GM19193 (cell line): ENCODE measurements around the gene ITM2C.

Source experiments
- POLR2A ChIP-seq: IDR thresholded peaks from 4 replicates; pipeline ENCODE4 v1.6.1; 2011; ENCODE audit not compliant: insufficient read depth, insufficient read length; ENCODE audit errors: extremely low read depth

ITM2C gene

DNA sequence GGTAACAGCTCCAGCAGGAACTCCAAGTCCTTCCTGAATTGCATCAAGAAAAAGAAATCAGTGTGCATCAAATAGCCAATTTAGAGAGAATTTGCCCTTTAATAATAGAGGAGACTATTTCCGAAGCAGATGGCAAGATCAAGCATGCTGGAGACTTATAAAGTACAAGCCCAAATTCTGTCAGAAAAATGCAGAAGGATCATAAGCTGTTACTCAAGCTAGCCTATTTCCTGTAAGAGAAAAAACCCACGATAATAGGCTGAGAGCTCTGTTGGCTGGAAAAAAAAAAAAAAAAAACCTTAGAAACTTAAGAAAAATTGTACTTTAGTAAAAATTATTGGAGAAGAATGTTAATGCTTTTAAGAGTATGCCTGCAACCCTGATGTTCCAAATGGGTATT is 24.4 kb upstream of the ITM2C start:
- no peak for TF ChIP-seq POLR2A

DNA sequence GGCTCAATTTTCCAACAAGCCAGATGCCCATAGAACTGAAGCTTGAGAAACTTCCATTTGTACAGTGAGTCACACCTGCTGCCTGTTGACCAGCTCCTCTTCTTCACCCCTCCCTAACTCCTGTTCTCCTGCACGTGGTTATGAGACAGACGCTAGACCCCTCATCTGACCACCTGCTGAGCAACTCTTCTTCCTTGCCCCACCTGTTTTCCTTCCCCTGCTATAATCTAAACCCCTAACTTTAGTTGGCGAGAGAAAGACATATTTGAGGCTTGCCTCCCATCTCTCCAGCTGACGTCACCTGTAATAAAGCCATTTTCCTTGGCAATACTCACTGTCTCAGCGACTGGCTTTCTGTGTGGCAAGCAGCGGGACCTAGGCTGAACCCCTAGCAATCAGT is 22.3 kb upstream of the ITM2C start:
- TF ChIP-seq POLR2A: no peak

DNA sequence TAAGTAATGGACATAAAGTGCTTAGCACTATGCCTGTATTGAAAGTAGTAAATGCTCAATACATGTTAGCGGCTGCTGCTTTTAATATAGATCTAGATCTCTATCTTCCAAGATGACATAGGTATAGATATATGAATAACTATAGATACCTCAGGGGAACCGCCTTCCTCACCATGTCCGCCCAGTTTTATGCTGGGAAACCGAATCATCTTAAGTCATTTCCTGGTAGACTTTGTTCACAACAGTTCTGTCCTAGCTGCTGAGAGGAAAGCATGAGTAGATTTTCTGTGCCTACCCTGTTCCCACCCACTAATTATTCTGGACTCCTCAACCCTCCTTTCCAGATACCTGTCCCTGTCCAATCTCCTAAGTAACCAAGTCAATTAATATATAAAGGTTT is 21.6 kb upstream of the ITM2C start:
- TF ChIP-seq POLR2A: no peak

DNA sequence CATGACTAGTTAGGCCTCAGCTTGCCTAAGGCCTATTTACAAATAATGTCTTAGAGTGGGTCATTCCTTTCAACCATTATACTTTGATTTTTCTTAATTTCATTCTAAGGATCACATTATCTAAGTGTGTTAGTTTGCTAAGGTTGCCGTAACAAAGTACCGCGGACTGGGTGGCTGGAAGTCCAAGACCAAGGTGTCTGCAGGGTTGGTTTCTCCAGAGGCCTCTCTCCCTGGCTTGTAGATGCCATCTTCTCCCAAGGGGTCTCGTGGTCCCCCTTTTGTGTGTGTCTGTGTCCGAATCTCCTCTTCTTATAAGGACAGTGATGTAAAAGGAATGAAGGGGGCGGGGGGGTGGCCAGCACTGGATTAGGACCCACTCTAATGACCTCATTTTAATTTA is 18.4 kb upstream of the ITM2C start:
- TF ChIP-seq POLR2A: no peak

DNA sequence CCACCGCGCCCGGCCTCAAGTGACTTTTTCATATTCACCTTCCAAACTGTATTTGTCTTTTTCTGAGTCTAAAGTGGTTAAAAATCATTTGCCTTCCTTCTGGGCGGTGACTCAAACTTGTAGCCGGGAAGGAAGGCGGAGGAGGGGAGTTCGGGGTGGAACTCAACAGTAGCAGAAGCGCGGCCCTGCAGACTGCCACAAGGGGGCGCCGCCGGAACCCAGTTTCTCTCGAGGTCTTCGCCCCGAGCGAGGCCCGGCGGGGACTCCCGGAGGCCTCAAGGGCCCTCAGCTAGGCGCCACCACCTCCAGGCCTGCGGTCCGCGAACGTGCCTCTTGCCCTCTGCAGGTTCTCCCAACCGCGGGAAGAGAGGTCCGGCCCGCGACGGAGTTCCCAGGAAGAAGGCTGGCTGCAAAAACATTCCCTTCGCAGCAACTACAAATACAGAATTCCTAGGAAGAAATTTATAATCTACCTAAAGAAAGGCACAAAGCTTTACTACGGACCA is 16.8 kb upstream of the ITM2C start:
- TF ChIP-seq POLR2A: no peak

DNA sequence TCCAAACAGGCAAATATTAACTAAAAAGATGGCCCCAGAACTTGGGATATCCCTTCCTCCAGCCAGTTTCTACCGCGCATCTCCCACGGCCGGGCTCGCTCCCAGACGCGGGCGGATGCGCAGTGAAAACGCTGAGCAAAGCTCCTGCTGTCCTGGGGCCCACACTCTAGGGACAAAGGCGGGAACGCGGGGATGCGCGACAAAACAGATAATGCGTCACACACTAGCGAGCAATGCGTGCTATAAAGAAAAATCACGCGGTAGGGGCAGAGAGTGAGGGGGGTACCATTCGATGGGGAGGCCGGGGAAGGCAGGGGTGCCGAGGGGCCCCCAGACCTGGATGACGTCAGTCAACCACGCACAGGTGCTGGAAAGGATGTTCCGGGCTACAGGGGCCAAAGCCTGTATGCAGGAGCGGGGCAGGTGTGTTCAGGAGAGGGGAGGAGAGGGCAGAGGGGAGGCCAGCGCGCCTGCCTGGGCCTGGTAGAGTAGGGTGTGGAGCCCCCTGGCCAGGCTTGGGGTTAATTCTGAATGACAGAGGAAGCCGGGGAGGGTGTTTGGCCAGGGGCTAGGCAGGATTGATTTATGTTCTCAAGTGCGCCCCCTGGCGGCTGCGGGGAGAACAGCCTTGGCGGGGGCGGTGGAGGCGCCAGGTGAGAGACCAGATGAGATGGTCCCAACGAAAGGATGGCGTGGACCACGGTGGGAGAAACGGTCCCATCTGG is 14.9 kb upstream of the ITM2C start:
- TF ChIP-seq POLR2A: no peak

- TF ChIP-seq POLR2A: no peak
Observed at GRCh38 chr2:230850358-230850658, 14.4 kb upstream of the ITM2C start.

- no peak for TF ChIP-seq POLR2A
Observed at GRCh38 chr2:230852113-230852512, 12.6 kb upstream of the ITM2C start.

DNA sequence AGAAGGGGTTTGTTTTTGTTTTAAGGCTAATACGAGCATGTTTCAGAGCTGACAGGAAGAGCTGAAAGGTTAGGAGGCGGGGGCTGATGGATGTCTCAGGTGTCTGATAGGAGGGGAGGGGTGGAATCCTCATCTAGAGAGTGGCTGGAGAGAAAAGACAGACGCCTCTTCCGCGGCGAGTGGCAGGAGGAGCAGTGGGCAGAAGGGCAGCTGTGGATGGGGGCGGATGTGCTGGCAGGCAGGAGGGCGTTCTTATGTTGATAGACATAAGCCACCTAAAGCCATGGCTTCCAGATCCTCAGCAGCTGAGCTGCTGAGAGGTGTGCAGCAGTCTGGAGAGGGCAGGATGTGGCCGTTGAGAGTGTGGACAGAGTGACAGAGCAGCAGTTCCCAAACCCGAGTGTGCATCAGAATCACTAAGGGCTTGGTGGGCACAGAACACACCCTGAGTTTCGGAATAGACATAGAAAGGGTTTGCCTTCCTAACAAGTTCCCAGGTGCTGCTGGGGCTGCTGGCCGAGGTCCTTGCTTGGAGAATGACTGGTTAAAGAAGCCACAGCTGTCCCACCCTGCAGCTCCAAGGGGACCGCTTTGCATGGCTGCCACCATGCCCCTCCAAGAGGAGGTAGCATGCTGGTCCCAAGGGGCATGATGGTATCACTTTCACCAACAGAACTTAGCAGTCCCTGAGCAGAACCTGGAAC is 3.0 kb upstream of the ITM2C start:
- TF ChIP-seq POLR2A: no peak

- TF ChIP-seq POLR2A: no peak
Observed at GRCh38 chr2:230862292-230862691, 2.5 kb upstream of the ITM2C start.

- TF ChIP-seq POLR2A: no peak
Observed at GRCh38 chr2:230863031-230863430, 1.7 kb upstream of the ITM2C start.

DNA sequence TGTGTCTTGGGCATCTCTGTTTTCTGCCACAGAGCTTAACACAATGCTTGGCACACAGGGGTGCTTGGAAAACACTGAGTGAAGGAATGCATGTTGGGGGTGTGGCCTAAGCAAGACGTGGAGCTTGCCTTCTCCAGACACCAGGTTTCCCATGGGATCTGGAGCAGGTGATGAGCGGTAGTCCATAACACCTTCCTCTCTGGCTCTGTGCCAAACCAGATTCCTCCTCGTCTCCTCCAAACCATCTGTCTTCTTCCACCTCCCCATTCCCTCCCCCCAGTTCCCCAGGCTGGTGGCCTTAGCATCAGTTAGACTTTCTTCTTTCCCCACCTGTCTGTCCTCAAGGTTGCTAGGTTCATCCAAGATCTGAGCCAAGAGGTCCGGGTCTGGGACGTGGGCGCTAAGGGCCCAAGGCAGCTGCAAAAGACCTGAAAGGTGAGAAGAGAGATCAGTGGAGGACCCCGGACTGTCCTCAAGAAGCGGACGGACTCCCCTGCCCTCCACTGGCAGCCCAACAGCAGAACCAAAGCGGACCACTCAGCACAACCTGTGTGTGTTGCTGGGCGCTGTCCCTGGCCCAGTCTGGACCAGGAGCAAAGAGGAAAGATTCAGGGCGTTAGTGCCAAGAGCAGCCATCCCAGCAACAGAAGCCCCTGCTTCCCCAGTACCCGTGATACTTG is 1.2 kb upstream of the ITM2C start:
- TF ChIP-seq POLR2A: no peak

- TF ChIP-seq POLR2A: no peak
Observed at GRCh38 chr2:230864122-230864604, 579 bp upstream of the ITM2C start.

DNA sequence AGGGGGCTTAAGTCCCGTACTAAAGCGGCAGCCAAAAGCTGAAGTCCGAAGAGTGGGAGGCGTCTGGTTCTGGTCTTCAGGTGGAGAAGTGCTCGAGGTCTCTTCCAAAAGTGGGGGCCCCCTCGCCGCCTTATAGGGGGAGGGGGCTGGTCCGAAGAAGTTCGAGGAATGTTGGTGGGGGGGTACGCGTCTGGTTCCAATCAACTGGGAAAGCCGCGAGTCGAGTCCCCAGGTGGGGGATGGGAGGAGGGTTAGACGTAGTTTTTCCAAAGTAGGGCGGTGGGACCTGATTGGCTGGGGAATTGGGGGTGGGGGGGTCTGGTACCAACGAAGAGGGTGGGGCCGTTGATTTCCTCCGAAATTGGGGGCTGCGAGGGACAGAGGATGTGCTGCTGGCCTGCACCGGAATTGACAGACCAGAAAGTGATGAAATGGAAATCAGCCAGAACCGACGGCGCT is 594 bp downstream of the ITM2C start:
- no peak for TF ChIP-seq POLR2A

DNA sequence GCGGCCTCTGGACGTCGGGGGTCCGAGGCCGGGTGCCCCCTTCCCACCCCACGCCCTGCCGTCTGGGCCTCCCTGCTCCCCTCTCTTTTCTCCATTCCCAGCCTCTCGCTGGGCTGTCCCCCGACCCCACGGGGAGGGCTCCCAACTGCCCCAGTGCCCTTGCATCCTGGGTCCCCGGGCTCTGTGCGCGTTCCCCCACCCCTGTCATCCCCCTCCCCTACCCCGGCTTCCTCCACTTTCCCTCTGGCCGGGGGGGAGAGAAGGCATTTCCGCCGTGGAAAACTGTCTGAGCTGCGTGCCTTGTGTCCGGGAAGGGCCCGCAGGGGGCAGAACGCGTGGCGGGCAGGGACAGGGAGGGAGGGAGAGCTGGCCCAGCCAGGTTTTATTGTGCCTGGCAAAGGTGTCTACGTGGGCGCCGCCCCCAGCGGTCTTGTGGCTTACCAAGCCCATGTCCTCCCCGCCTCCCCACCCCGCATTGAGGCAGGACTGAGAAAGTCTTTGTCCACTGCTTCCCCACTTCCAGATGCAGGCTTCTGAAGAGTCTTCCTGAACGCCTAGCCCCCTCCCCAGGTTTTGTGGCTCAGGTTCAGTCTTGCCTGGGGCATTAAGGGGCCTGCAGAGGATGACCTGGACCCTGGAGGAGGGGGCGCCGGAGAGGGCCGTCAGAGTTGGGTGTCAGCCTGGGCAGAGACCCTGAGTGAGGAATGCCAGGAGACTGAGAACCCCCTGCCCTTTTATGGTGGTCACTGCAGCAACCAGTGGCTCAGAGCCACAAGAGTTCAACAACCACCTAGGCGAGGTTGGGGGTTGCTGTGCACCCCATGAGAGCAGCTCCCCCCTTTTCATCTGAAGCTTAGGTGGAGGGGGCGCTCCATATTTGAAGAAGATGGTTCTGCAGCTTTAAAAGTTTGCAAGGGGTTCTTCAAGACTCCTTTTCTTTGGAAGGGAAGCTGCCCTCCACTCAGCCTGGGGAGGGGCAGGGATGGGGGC is 1.3 kb downstream of the ITM2C start:
- no peak for TF ChIP-seq POLR2A

DNA sequence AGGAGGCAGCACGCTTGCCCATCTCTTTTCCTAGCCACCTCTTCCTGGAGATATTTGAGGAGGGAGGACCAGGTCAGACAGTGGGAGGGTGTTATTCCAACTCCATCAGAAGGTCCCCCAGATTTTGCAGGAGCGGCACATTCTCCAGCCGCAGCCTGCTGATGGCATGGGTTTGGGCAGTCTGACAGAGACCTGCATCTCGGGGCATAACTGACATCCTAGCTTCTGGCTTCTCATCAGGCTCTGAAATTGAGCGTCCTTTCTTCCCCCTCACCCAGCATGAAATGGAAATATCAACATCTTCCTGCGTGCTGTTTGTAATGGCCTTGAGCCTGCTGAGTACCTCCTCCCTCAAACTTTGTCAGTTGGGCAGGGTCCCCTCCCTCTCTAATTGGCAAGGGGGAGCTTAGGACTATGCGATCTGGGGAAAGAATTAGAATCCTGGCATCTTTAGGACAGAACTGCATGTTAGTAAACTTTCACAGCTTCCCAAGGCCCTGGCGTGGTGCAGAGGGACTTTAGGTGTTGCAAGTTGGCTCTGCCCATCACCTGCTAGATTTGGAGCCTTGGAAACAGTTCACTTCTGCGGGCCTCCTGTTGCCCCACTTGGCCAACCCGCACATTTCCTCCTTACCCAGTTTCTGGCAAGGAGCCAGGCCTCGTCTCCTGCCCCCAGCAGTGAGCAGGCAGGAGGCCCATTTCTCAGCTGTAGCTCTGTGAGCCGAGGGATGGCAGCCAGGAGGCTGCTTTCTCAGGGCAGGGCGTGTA is 2.2 kb downstream of the ITM2C start:
- TF ChIP-seq POLR2A: no peak
